IMR-90 (cell line): ENCODE data around the gene PPP1R2.

Source experiments
- CHD1 ChIP-seq: IDR thresholded peaks from 2 replicates; pipeline ENCODE4 v1.6.1; 2012; ENCODE audit warnings: low read depth, low read length, improper control_type of control experiment
- FOS ChIP-seq: fragments of 150-350 bp; IDR thresholded peaks from 2 replicates; pipeline ENCODE4 v1.6.1; 2016; ENCODE audit warnings: low read depth, low read length
- MXI1 ChIP-seq: IDR thresholded peaks from 2 replicates; pipeline ENCODE4 v1.6.1; 2012; ENCODE audit warnings: low read depth, mild to moderate bottlenecking, low read length, moderate library complexity, borderline replicate concordance
- NFE2L2 ChIP-seq: fragments of 150-350 bp; IDR thresholded peaks from 2 replicates; pipeline ENCODE4 v1.6.1; 2016; ENCODE audit warnings: low read depth, mild to moderate bottlenecking, low read length
- RAD21 ChIP-seq: IDR thresholded peaks from 2 replicates; pipeline ENCODE4 v1.6.1; 2012; ENCODE audit warnings: low read length, improper control_type of control experiment
- RCOR1 ChIP-seq: IDR thresholded peaks from 2 replicates; pipeline ENCODE4 v1.6.1; 2012; ENCODE audit warnings: mild to moderate bottlenecking, low read length, improper control_type of control experiment; ENCODE audit not compliant: insufficient replicate concordance
- RFX5 ChIP-seq: IDR thresholded peaks from 2 replicates; pipeline ENCODE4 v1.8.0; 2012; ENCODE audit warnings: low read depth, mild to moderate bottlenecking, low read length, moderate library complexity
- SMC3 ChIP-seq: fragments of 150-350 bp; IDR thresholded peaks from 2 replicates; pipeline ENCODE4 v1.6.1; 2016; ENCODE audit warnings: low read depth, mild to moderate bottlenecking, antibody characterized with exemption, low read length, moderate library complexity
- TF ChIP-seq, protein P1 (sequence below): conservative IDR thresholded peaks from 2 replicates; pipeline ENCODE4 v1.5.1; 2012; ENCODE audit warnings: mild to moderate bottlenecking, low read depth, low read length, improper control_type of control experiment

DNA sequence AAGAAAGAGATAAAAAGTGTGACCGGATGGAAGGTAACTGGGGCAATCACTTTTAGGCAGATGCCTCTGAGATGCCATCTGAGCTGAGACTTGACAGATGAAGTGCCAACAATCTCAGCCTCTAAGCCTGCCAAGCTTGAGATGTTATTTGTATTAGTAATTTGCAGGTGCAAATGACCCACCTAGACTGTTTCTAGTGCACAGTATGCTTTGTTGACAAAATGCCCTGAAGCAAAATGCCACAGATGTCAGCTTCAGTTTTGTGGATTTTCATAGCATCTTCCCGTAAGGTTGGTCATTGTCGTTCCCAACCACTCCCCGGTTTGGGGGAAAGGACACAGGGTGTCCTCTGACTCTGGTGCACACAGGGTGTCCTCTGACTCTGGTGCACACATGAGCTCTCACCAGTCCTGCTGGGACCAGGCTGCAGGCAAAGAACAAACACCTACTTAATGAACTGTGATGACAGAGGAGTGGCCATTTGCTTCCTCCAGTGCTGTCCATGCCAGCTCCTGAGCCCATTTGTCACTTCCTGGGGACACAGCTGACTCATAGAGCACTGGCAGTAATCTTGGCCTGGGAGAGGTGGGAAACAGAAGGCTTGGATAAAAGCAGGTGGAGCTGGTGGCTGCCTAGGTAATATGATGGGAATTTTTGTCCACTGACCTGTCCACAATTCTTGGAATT, 16.7 kb upstream of the PPP1R2 start:
- no peak for TF ChIP-seq RFX5
- TF ChIP-seq, protein P1, sequence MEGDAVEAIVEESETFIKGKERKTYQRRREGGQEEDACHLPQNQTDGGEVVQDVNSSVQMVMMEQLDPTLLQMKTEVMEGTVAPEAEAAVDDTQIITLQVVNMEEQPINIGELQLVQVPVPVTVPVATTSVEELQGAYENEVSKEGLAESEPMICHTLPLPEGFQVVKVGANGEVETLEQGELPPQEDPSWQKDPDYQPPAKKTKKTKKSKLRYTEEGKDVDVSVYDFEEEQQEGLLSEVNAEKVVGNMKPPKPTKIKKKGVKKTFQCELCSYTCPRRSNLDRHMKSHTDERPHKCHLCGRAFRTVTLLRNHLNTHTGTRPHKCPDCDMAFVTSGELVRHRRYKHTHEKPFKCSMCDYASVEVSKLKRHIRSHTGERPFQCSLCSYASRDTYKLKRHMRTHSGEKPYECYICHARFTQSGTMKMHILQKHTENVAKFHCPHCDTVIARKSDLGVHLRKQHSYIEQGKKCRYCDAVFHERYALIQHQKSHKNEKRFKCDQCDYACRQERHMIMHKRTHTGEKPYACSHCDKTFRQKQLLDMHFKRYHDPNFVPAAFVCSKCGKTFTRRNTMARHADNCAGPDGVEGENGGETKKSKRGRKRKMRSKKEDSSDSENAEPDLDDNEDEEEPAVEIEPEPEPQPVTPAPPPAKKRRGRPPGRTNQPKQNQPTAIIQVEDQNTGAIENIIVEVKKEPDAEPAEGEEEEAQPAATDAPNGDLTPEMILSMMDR: no peak
- TF ChIP-seq RAD21: no peak
- no peak for TF ChIP-seq FOS
- TF ChIP-seq RCOR1: no peak
- no peak for TF ChIP-seq CHD1
- TF ChIP-seq SMC3: no peak
- no peak for TF ChIP-seq MXI1
- TF ChIP-seq NFE2L2: no peak
